Measurements from ENCODE around the gene ALDH3A1.

ALDH3A1 gene

GRCh38 chr17:19759568-19760549 lies 11.8 kb upstream of the ALDH3A1 start:
- no peak for DNase-seq (ENCODE audit: low read depth in 3 of 3)

- no peak for DNase-seq (ENCODE audit: low read depth in 3 of 3)
Measured at GRCh38 chr17:19757536-19758180, 9.6 kb upstream of the ALDH3A1 start.

DNA sequence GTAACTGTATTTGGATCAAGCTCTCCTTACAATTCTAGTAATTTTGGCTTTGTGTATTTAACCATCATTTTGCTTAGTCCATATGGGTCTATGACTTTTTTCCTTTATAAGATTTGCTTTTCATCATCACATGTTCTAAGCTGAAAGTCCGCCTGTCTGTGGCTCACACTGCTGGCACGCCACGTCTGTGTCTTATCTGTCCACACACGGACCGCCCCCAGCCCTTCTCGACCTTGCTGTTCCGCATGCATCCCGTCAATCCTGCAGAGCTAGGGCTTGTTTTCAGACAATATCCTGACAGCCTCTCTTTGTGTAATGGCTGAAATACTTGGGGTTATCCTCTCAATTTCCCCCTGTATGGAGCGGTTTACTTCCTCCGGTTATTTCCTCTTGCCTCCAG lies 8.4 kb upstream of the ALDH3A1 start:
- no peak for DNase-seq (ENCODE audit: low read depth in 3 of 3)

DNA sequence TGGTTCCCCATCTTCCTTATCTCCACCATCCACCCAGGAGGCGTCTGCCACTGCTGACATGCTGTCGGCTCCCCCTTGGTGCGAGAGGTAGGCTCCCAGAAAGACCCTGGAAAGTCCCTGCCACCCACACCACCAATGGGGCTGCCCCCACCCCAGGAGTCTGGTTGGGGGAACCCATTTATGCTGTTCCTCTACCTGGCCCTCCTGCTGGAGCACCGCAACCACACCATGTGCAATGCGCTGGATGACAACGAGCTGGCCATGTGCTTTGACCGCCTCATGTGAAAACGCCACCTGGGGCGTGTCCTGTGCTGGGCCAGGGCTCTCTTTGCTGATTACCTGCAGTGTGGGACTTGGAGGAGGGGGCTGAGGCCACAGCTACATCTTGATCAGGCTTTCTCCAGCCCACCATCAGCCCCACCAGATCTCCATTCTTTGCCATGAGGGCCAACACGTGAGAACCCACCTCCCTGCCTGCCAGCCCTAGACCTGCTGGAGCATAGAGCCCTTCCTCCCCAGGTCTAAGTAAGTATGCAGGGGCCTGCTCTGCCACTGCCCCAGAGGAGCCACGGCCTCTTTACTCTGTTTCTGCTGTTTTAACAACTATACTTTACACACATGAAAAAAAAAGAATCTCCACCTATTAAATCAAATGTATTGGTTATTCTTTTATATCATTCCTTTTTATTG lies 7.9 kb upstream of the ALDH3A1 start:
- no peak for DNase-seq (ENCODE audit: low read depth in 3 of 3)

DNA sequence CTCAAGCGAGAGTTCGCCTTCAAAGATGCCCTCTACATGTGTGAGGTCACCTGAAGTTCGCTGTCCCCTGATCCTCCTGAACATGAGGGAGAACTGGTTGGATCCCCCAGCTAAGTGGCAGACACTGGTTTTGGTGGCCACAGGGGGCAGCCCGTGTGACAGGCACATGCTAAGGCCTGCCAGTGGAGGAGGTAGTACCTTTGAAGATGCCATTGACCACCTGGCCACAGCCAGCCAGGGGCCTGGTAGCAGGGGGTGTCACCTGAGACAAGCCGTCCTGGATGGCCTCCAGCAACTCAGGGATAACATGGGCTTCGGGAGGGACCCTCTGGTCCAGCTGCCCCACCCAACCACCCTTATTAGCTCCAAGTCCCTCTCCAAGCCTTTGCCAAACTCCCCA lies 7.3 kb upstream of the ALDH3A1 start:
- DNase-seq (ENCODE audit: low read depth in 3 of 3) = no peak

DNA sequence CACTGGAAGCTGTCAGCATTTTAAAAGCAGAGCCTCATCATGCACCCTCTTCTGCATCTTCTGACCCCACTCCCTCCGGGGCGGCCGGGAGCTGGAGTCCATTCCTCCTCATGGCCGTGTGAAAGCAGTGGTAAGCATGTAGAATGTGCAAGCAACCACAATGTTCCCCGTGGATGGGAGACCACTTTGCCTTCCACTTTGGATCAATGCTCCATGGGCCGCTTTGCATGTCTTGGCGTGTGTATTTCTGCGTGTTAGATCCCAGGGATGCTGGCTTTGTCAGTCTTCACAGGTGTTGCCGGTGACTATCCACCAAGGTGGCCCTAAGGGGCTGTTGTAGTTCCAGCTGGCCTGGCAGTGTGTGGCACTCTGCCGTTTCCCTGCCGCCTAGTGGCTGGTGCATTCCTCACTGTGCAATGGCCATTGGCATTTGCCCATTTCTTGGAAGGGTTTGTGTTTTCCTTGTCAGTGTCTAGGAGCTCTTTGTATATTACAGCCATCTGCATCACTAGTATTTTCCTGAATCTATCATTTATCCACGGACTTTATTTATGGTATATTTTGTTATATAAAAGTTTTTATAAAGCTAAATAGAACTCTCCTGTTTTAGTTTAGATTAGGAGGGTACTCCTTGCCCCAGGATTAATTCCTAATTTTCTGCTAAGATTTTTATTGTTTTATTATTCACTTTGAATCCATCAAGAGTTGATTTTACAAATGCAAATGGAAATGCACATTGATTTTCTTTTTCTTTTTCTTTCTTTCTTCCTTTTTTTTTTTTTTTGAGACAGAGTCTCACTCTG lies 5.8 kb upstream of the ALDH3A1 start:
- DNase-seq (ENCODE audit: low read depth in 3 of 3) = no peak

DNA sequence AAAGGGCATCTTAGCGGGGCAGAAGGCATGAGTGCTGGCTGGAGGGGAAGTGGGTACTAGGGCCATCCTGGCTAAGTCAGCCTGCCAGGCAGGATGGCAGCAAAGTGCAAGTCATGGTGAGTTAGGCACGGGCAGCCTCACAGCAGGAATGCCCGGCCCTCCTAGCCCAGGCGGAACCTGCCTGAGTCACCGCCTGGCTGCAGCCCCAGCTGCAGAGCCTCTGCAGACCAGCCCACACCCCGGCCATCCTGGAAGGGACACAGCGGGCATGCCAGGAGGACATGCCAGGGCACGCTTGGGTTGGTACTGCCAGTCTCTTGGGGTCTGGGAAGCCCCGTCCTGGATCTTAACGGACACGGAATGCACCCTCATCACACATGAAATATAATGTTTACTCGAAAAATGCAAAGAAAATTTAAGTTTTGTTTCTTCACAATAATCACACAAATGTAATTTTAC lies 5.0 kb upstream of the ALDH3A1 start:
- DNase-seq (ENCODE audit: low read depth in 3 of 3) = no peak

DNA sequence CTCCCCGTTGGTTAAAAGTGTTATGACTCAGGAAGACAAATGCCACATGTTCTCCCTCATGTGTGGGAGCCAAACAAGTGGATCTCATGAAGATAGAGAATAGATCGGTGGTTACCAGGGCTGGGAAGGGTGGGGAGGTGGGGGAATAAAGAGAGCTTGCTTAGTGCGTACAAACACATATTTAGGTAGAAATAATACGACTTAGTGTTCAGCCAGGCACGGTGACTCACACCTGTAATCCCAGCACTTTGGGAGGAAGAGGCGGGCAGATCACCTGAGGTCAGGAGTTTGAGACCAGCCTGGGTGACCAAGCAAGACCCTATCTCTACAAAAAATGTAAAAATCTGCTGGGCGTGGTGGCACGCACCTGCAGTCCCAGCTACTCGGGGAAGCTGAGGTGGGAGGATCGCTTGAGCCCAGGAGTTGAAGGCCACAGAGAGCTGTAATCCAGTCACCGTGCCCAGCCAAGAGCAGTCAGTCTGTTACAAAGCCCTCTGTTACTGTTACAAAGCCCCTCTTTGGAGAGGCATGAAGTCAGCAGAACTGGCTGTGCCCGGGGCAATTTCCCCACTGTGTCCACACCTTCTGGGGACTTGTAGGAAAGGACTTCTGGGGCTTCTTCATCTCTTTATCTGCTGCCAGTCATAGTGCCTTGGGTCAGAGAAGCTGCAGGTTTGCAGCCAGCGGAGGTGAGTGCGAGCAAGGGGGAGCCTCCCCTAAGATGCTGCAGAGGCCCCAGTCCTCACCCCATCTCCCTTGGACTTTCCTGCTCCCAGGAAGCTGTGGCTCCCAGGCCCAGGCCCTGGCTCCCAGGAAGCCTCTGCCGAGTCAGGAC lies 4.3 kb upstream of the ALDH3A1 start:
- no peak for DNase-seq (ENCODE audit: low read depth in 3 of 3)

- DNase-seq (ENCODE audit: low read depth in 3 of 3) = no peak
Measured at GRCh38 chr17:19750835-19751234, 2.7 kb upstream of the ALDH3A1 start.

DNA sequence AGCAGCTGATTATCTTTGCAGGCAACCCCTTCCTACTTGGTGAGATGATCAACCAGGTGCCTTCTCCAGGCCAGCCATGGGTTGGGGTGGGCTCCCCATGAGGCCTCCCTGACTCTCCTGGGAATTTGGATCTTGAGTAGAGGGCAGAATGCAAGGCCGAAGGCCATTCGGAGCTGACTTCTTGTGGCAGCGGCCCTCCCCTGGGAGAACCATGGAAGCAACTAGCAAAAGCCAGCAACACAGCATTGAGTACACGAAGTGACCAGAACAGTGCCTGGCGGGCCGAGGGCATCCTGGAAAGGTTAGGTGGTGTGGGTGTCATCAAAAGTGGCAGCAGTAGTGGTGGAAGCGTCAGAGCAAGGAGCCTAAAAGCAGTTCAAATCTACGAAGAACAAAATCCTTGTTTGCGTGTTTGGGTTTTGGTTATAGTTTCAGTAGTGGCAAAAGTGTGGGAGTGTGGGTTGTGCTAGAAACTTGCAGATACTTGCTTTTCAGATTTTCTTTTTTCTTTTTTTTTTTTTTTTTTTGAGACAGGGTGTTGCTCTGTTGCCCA lies 2.0 kb upstream of the ALDH3A1 start:
- no peak for DNase-seq (ENCODE audit: low read depth in 3 of 3)

GRCh38 chr17:19748807-19749193 lies 702 bp upstream of the ALDH3A1 start:
- DNase-seq (ENCODE audit: low read depth in 3 of 3) = no peak

DNA sequence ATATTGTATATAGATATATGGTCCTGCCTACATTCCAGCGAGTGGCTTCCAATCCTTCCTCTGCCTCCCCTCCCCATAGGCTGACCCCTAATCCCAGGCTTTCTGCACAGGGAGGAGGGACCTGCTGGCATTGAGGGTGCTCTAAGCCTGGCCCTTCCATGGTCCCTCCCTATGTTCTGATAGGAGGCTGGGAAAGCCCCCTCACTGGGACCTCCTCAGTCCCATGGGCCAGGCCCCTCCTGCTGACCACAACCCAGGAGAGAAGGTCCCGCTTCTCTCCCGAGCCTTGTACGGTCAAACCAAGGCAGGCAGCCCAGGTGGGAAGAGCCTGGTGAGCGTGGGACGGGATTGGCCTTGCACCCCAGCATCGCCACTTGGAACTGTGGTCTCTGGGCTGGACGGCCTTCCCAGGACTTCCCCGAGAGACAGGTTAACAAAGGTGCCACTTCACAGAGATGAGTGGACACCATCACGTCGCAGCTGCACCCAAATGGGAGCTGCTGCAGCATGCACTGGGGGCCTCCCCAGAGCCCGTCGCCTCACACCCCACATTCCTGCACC lies 859 bp downstream of the ALDH3A1 start:
- DNase-seq (ENCODE audit: low read depth in 3 of 3) = no peak

GRCh38 chr17:19746517-19746916 lies 1.6 kb downstream of the ALDH3A1 start:
- DNase-seq (ENCODE audit: low read depth in 3 of 3) = no peak

GRCh38 chr17:19744922-19745757 lies 3.0 kb downstream of the ALDH3A1 start:
- peak; percentile 70 to 89 (median 75) for DNase-seq (ENCODE audit: low read depth in 3 of 3)

GRCh38 chr17:19744492-19744891 lies 3.6 kb downstream of the ALDH3A1 start:
- DNase-seq (ENCODE audit: low read depth in 3 of 3) = peak in 1 of 3 experiments; percentile 11

- DNase-seq (ENCODE audit: low read depth in 3 of 3) = no peak
Measured at GRCh38 chr17:19743101-19744100, 4.7 kb downstream of the ALDH3A1 start.

DNA sequence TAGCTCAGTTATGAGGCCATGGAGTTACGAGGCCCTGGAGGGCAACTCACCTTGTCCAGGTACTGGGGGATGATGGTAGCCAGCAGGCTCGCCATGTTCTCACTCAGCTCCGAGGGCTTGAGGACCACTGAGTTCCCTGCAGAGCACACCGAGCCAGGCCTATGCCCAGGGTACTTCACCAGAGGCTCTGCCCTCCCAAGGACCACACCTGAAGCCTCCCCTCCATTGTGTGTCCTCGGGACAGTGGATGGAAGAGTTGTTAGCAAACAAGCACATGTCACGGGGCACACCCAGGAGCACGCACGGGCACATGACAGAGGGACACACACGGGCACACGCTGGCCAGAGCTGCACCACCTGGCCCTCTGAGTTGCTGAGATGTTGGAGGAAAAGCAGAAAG lies 5.6 kb downstream of the ALDH3A1 start:
- no peak for DNase-seq (ENCODE audit: low read depth in 3 of 3)
